Lower leg skin (tissue), 4 donors: ENCODE measurements around the gene CCDC57. TPM values are rescaled to one million over a fixed set of nuclear protein-coding genes. Genes with fewer than 3 reads are reported as not detected.
"Not testable (repeated sequence)": the region's sequence is repeated elsewhere in the genome, so short reads cannot be mapped to it uniquely, and the experiment has no call there.

Source experiments
- DNase-seq, 2 donors: peaks; one replicate each; pipeline ENCODE4 v3.0.0-alpha.2; 2019; ENCODE audit warnings: low spot score in 2 of 2
- H3K4me3 ChIP-seq: fragments of 200-600 bp; sonication (generic); 2 replicates; pipeline ENCODE4 v1.5.1; 2017; ENCODE audit warnings: mild to moderate bottlenecking, low read depth; ENCODE audit not compliant: poor library complexity, severe bottlenecking
- CTCF ChIP-seq, 3 donors: fragments of 450-650 bp; IDR thresholded peaks; one replicate each; pipeline ENCODE4 v1.5.1; 2016; ENCODE audit warnings: antibody characterized with exemption in 3 of 3, mild to moderate bottlenecking in 3 of 3, moderate library complexity in 2 of 3
- POLR2A ChIP-seq, 2 donors: fragments of 450-650 bp; IDR thresholded peaks; one replicate each; pipeline ENCODE4 v1.6.1; 2016 to 2017; ENCODE audit warnings: antibody characterized with exemption in 2 of 2, mild to moderate bottlenecking in 1 of 2, moderate library complexity in 1 of 2
- WGBS, 2 donors: methylation state at CpG; one replicate each; pipeline ENCODE4 v1.1.5; 2018; 5-methylcytosine and 5-hydroxymethylcytosine counted together
- intact Hi-C: fragments of 100-400 bp; cut with DNase I; formaldehyde crosslinking; loops from one replicate; pipeline ENCODE4 v1.15.0; 2023; ENCODE audit warnings: low total_unique reads
- total RNA-seq, 4 donors: library from RNA; depleted of rRNA; stranded (reverse); fragments of >200 nt; gene quantifications; one replicate each; pipeline ENCODE4 v1.1.0, GENCODE V29; 2016

The CCDC57 gene
- total RNA-seq, 4 donors from 2014 or later, result 16.0 to 33.5 (median 31.5) TPM

- intact Hi-C loops, result no loop called here
- DNase-seq, result no peak
- 91 to 92% methylated on average over 14 of the region's 14 CpGs for WGBS, 2 donors
- no peak for TF ChIP-seq CTCF (IDR thresholded peaks at IDR 0.05)
- no peak for TF ChIP-seq POLR2A (IDR thresholded peaks at IDR 0.05)
- no peak overlapping the region for H3K4me3 ChIP-seq
Measured at GRCh38 chr17:82256242-82256885, 43.7 kb upstream of the CCDC57 start.

- DNase-seq, result no peak
- intact Hi-C loops, result no loop called here
- TF ChIP-seq POLR2A (IDR thresholded peaks at IDR 0.05) (no peak), CTCF (IDR thresholded peaks at IDR 0.05) (no peak)
- 81 to 85% methylated on average over 15 of the region's 15 CpGs for WGBS, 2 donors
- no peak overlapping the region for H3K4me3 ChIP-seq
Measured at GRCh38 chr17:82255402-82255972, 42.8 kb upstream of the CCDC57 start.

GRCh38 chr17:82254746-82255145, 42.1 kb upstream of the CCDC57 start:
- H3K4me3 ChIP-seq, intact Hi-C loops, DNase-seq: not testable (repeated sequence)
- 96 to 98% methylated on average over 28 to 33 of the region's 33 CpGs for WGBS, 2 donors

- DNase-seq, intact Hi-C loops, H3K4me3 ChIP-seq: not testable (repeated sequence)
- 96 to 99% methylated on average over 32 to 33 of the region's 39 CpGs for WGBS, 2 donors
Measured at GRCh38 chr17:82254096-82254495, 41.5 kb upstream of the CCDC57 start.

- H3K4me3 ChIP-seq, result no peak overlapping the region
- no peak for DNase-seq
- WGBS, 2 donors, result 94 to 95% methylated on average over 12 of the region's 12 CpGs
- intact Hi-C loops, result no loop called here
- TF ChIP-seq CTCF (IDR thresholded peaks at IDR 0.05) (no peak), POLR2A (IDR thresholded peaks at IDR 0.05) (no peak)
Measured at GRCh38 chr17:82253179-82253544, 40.5 kb upstream of the CCDC57 start.

- intact Hi-C loops, result no loop called here
- DNase-seq, result no peak
- no peak overlapping the region for H3K4me3 ChIP-seq
- no peak for TF ChIP-seq CTCF (IDR thresholded peaks at IDR 0.05)
- no peak for TF ChIP-seq POLR2A (IDR thresholded peaks at IDR 0.05)
- WGBS, 2 donors, result 92 to 94% methylated on average over 17 to 25 of the region's 28 CpGs
Measured at GRCh38 chr17:82252511-82253178, 40.0 kb upstream of the CCDC57 start.
